ENCODE measurements around the gene MMRN2. TPM values are rescaled to one million over a fixed set of nuclear protein-coding genes. Genes with fewer than 3 reads are reported as not detected.
"Not testable (repeated sequence)": the region's sequence is repeated elsewhere in the genome, so short reads cannot be mapped to it uniquely, and the experiment has no call there.

MMRN2 gene
- total RNA-seq, 1 experiment from 2014 or later = 0.37 TPM

- no peak for DNase-seq (ENCODE audit: extremely low read depth, low read depth)
Observed at GRCh38 chr10:86958116-86958900, 893 bp upstream of the MMRN2 start, which contains the start of gene SNCG. TSS of gene SNCG (plus strand) at chr10:86958599. CDS start at chr10:86958698, 99 bp downstream.

- no peak for DNase-seq (ENCODE audit: extremely low read depth, low read depth)
Observed at GRCh38 chr10:86956848-86957448, 467 bp downstream of the MMRN2 start.

- no peak for DNase-seq (ENCODE audit: extremely low read depth, low read depth)
Observed at GRCh38 chr10:86956195-86956847, 1.1 kb downstream of the MMRN2 start.

- no peak for DNase-seq (ENCODE audit: extremely low read depth, low read depth)
Observed at GRCh38 chr10:86955501-86956194, 1.8 kb downstream of the MMRN2 start.

GRCh38 chr10:86954681-86955500 lies 2.5 kb downstream of the MMRN2 start:
- DNase-seq (ENCODE audit: extremely low read depth, low read depth) = no peak

- no peak for DNase-seq (ENCODE audit: extremely low read depth, low read depth)
Observed at GRCh38 chr10:86953747-86954680, 3.4 kb downstream of the MMRN2 start.

- DNase-seq (ENCODE audit: extremely low read depth, low read depth) = not testable (repeated sequence)
Observed at GRCh38 chr10:86952697-86953096, 4.7 kb downstream of the MMRN2 start.

- DNase-seq (ENCODE audit: extremely low read depth, low read depth) = no peak
Observed at GRCh38 chr10:86952106-86952505, 5.3 kb downstream of the MMRN2 start.

GRCh38 chr10:86951184-86951761 lies 6.1 kb downstream of the MMRN2 start:
- DNase-seq (ENCODE audit: extremely low read depth, low read depth) = no peak

GRCh38 chr10:86950349-86950748 lies 7.1 kb downstream of the MMRN2 start:
- DNase-seq (ENCODE audit: extremely low read depth, low read depth) = no peak

GRCh38 chr10:86947806-86948205 lies 9.6 kb downstream of the MMRN2 start:
- not testable (repeated sequence) for DNase-seq (ENCODE audit: extremely low read depth, low read depth)

- no peak for DNase-seq (ENCODE audit: extremely low read depth, low read depth)
Observed at GRCh38 chr10:86946213-86947155, 10.9 kb downstream of the MMRN2 start.

GRCh38 chr10:86945361-86946212 lies 11.8 kb downstream of the MMRN2 start:
- no peak for DNase-seq (ENCODE audit: extremely low read depth, low read depth)

GRCh38 chr10:86944907-86945306 lies 12.5 kb downstream of the MMRN2 start:
- DNase-seq (ENCODE audit: extremely low read depth, low read depth) = no peak

GRCh38 chr10:86944471-86944870 lies 12.9 kb downstream of the MMRN2 start:
- DNase-seq (ENCODE audit: extremely low read depth, low read depth) = no peak

- no peak for DNase-seq (ENCODE audit: extremely low read depth, low read depth)
Observed at GRCh38 chr10:86944031-86944419, 13.4 kb downstream of the MMRN2 start.

Data from NCI-H460 (cell line).